ENCODE results near the gene VCAN. TPM values are rescaled to one million over a fixed set of nuclear protein-coding genes. Genes with fewer than 3 reads are reported as not detected.

The VCAN gene
- total RNA-seq, 3 donors from 2014 or later, result 31.6 to 245 (median 138) TPM

DNA sequence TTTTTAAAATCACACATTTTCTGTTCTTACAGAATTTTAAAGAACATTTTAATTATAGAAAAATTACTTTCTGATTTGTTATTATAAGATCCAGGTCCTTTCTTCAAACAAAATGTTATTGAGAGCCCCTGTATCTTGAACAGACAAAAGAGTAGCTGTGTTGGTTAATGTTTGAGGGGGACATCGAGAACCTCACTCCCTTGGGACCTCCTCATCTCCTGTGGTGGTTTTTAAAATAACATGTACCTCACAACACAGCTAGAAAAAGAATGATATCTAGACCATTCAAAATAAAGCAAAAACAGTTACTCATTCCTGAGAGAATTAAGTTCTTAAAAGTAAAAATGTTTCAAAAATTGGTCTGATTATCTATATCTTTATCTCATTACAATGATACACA is 54.7 kb downstream of the VCAN start:
- Histone ChIP-seq H3K9me3 (no peaks in the 10 kb centered on the region), H3K27me3 (no peaks in the 10 kb centered on the region), H3K4me1 (no peaks in the 10 kb centered on the region), H3K27ac (no peak overlapping the region), H3K36me3 (no peaks in the 10 kb centered on the region), H3K4me3 (no peak overlapping the region)
- intact Hi-C loops (cut with DNase I; ENCODE audit: low total_unique reads), result no loop called here
- no peak for DNase-seq (ENCODE audit: low spot score in 2 of 2)
- TF ChIP-seq POLR2AphosphoS5 (IDR thresholded peaks at IDR 0.05), result no peak
- TF ChIP-seq POLR2A (IDR thresholded peaks at IDR 0.05), result no peak
- TF ChIP-seq, protein P1, sequence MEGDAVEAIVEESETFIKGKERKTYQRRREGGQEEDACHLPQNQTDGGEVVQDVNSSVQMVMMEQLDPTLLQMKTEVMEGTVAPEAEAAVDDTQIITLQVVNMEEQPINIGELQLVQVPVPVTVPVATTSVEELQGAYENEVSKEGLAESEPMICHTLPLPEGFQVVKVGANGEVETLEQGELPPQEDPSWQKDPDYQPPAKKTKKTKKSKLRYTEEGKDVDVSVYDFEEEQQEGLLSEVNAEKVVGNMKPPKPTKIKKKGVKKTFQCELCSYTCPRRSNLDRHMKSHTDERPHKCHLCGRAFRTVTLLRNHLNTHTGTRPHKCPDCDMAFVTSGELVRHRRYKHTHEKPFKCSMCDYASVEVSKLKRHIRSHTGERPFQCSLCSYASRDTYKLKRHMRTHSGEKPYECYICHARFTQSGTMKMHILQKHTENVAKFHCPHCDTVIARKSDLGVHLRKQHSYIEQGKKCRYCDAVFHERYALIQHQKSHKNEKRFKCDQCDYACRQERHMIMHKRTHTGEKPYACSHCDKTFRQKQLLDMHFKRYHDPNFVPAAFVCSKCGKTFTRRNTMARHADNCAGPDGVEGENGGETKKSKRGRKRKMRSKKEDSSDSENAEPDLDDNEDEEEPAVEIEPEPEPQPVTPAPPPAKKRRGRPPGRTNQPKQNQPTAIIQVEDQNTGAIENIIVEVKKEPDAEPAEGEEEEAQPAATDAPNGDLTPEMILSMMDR (IDR thresholded peaks at IDR 0.05), result no peak

DNA sequence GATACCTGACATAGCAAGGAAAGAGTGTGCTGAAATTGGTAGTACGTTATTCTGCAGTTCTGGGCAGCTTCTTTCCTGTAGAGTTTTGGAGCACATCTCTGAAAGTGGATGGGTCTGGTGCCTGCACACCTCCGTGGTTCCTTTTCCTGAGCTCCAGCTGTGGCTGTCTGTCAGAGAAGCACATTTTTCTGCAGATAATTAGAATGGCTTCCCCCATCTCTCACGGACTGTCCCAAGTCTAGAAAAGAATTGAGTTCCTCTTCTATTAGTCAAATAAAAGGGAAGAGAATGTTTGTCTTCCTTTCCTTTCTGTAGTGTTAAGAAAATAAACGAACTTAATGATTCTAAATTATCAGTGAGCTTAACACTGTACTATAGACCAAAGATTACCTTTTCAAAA is 55.7 kb downstream of the VCAN start:
- Histone ChIP-seq H3K4me1 (no peaks in the 10 kb centered on the region), H3K36me3 (no peaks in the 10 kb centered on the region), H3K27me3 (no peaks in the 10 kb centered on the region), H3K27ac (no peak overlapping the region), H3K4me3 (no peak overlapping the region), H3K9me3 (no peaks in the 10 kb centered on the region)
- TF ChIP-seq POLR2A (IDR thresholded peaks at IDR 0.05) (no peak), POLR2AphosphoS5 (IDR thresholded peaks at IDR 0.05) (no peak)
- TF ChIP-seq, protein P1 (IDR thresholded peaks at IDR 0.05), result no peak
- no peak for DNase-seq (ENCODE audit: low spot score in 2 of 2)
- intact Hi-C loops (cut with DNase I; ENCODE audit: low total_unique reads), result no loop called here

DNA sequence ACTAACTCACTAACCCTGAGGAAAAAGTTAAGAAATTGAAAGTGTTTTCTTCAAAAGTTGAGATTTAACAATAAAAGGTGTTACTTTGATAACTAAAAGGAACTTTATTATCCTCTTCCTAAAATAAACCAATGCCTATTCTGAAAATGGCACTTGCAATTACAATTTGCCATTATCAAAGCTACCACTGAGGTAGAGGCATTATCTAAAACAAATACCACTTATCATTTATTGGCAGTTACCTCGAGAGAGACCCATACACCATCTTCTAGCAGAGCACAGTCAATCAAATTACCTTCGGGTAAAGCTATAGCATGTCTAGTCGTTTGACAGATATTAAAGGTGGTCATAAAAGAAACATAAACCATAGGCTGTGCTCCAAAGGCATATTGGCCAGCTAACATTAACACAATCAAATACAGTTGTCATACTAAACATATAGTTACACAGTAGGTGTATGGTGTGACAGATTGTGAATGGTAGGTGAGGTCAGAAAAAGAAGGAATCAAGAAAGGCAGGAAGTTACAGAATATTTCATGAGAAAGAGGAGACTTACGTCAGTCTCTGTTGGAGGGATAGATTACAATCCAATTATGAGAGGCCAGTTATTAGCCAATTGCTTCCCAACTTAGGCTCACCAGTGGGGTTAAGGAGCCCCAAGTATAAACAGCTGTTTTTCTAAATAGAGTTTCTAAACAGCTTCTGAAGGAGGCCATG is 56.3 kb downstream of the VCAN start:
- Histone ChIP-seq H3K36me3 (no peaks in the 10 kb centered on the region), H3K27me3 (no peaks in the 10 kb centered on the region), H3K9me3 (no peaks in the 10 kb centered on the region), H3K27ac (no peak overlapping the region), H3K4me3 (no peak overlapping the region), H3K4me1 (no peaks in the 10 kb centered on the region)
- TF ChIP-seq, protein P1 (IDR thresholded peaks at IDR 0.05), result no peak
- TF ChIP-seq POLR2A (IDR thresholded peaks at IDR 0.05) (no peak), POLR2AphosphoS5 (IDR thresholded peaks at IDR 0.05) (no peak)
- intact Hi-C loops (cut with DNase I; ENCODE audit: low total_unique reads), result no loop called here
- DNase-seq (ENCODE audit: low spot score in 2 of 2), result no peak

DNA sequence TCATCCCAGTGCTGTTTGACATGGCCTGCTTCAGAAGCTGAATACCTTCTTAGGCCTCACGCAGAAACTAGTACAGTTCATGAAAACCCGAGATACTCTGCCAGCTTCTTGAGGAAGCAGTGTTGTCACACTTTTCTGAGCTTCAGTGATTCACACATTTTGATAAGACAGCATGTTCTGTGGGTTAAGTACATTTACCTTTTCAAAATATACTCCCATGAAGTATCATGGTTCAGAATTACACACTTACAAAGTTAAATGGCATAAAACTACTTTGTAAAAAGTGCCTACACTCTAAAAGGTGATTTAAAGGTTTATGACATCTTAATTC is 56.9 kb downstream of the VCAN start:
- intact Hi-C loops (cut with DNase I; ENCODE audit: low total_unique reads), result no loop called here

DNA sequence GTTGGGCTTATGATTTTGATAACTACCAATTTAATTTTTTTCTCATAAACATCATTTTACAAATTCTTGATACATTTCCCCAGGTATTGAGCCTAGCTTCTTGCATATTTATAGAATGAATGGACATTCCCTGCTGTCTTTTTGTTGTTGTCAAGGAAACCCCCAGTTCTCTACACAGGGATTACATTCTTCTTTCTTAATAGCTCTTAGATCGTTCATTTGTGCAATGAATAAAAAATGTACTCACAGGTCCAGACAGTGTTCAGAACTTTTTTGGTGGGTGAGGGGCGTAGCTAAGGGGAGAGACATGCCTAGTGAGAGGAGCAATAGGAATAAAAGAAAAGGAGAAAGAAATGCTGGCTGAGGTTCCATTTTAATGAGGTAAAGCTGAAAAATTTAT is 58.6 kb downstream of the VCAN start:
- Histone ChIP-seq H3K4me1 (no peaks in the 10 kb centered on the region), H3K9me3 (no peaks in the 10 kb centered on the region), H3K36me3 (no peaks in the 10 kb centered on the region), H3K27ac (no peak overlapping the region), H3K4me3 (no peak overlapping the region), H3K27me3 (no peaks in the 10 kb centered on the region)
- no peak for TF ChIP-seq POLR2AphosphoS5 (IDR thresholded peaks at IDR 0.05)
- TF ChIP-seq POLR2A (IDR thresholded peaks at IDR 0.05), result no peak
- TF ChIP-seq, protein P1 (IDR thresholded peaks at IDR 0.05), result no peak
- no peak for DNase-seq (ENCODE audit: low spot score in 2 of 2)
- intact Hi-C loops (cut with DNase I; ENCODE audit: low total_unique reads), result no loop called here

More for the DNA sequence above, 56.9 kb downstream of the VCAN start:
- H3K9me3 ChIP-seq, result no peaks in the 10 kb centered on the region
- H3K27ac ChIP-seq, result no peak overlapping the region
- DNase-seq (ENCODE audit: low spot score in 2 of 2), result no peak
- no peaks in the 10 kb centered on the region for H3K4me1 ChIP-seq
- H3K36me3 ChIP-seq, result no peaks in the 10 kb centered on the region
- no peak overlapping the region for H3K4me3 ChIP-seq
- no peaks in the 10 kb centered on the region for H3K27me3 ChIP-seq
- no peak for TF ChIP-seq POLR2AphosphoS5 (IDR thresholded peaks at IDR 0.05)
- TF ChIP-seq POLR2A (IDR thresholded peaks at IDR 0.05), result no peak
- TF ChIP-seq, protein P1 (IDR thresholded peaks at IDR 0.05), result no peak
